H9 (cell line): ENCODE measurements around the gene IRF2. TPM values are rescaled to one million over a fixed set of nuclear protein-coding genes. Genes with fewer than 3 reads are reported as not detected.

Experiments used
- DNase-seq: peaks from one replicate; pipeline ENCODE4 v3.0.0-alpha.2; 2017
- H2AFZ ChIP-seq: one replicate; pipeline ENCODE4 v1.6.1; 2013; ENCODE audit warnings: mild to moderate bottlenecking, low read length, control low read depth, moderate library complexity
- H2AK5ac ChIP-seq: 2 replicates; pipeline ENCODE4 v1.6.1; 2013; ENCODE audit warnings: low read length, control low read depth, mixed read lengths; ENCODE audit not compliant: insufficient read length
- H2BK120ac ChIP-seq: one replicate; pipeline ENCODE4 v1.6.1; 2013; ENCODE audit warnings: low read depth, mild to moderate bottlenecking, low read length, control low read depth, inconsistent platforms; ENCODE audit not compliant: poor library complexity, severe bottlenecking
- H2BK12ac ChIP-seq: 2 replicates; pipeline ENCODE4 v1.6.1; 2013; ENCODE audit warnings: low read length, control low read depth, mixed read lengths, low read depth; ENCODE audit not compliant: insufficient read length
- H2BK15ac ChIP-seq: 2 replicates; pipeline ENCODE4 v1.6.1; 2013; ENCODE audit warnings: low read depth, low read length, control low read depth
- H2BK20ac ChIP-seq: one replicate; pipeline ENCODE4 v1.6.1; 2013; ENCODE audit warnings: low read depth, mild to moderate bottlenecking, low read length, control low read depth, inconsistent platforms; ENCODE audit not compliant: poor library complexity, severe bottlenecking
- H2BK5ac ChIP-seq: 2 replicates; pipeline ENCODE4 v1.6.1; 2013; ENCODE audit warnings: low read length, control low read depth, mixed read lengths; ENCODE audit not compliant: insufficient read length
- H3K14ac ChIP-seq: 2 replicates; pipeline ENCODE4 v1.6.1; 2013; ENCODE audit warnings: low read length, control low read depth; ENCODE audit not compliant: insufficient read depth
- H3K18ac ChIP-seq: 2 replicates; pipeline ENCODE4 v1.6.1; 2013; ENCODE audit warnings: low read depth, mild to moderate bottlenecking, mixed read lengths, low read length, control low read depth; ENCODE audit not compliant: insufficient read length
- H3K23ac ChIP-seq: 2 replicates; pipeline ENCODE4 v1.6.1; 2013; ENCODE audit warnings: low read length, control low read depth, mixed read lengths, low read depth; ENCODE audit not compliant: insufficient read length
- H3K23me2 ChIP-seq: 2 replicates; pipeline ENCODE4 v1.6.1; 2013; ENCODE audit warnings: low read depth, mild to moderate bottlenecking, mixed read lengths, low read length, control low read depth; ENCODE audit not compliant: insufficient read length, poor library complexity, severe bottlenecking
- H3K27ac ChIP-seq: 2 replicates; pipeline ENCODE4 v1.5.1; 2013; ENCODE audit warnings: low read length, control low read depth, mixed read lengths, low read depth; ENCODE audit not compliant: insufficient read length
- H3K27me3 ChIP-seq: 2 replicates; pipeline ENCODE4 v1.6.1; 2013; ENCODE audit warnings: low read length, control low read depth, inconsistent platforms; ENCODE audit not compliant: insufficient read depth
- H3K4ac ChIP-seq: 2 replicates; pipeline ENCODE4 v1.6.1; 2013; ENCODE audit warnings: low read depth, mild to moderate bottlenecking, control low read depth, inconsistent platforms, low read length, moderate library complexity
- H3K4me1 ChIP-seq: 2 replicates; pipeline ENCODE4 v1.6.1; 2013; ENCODE audit warnings: low read length, control low read depth, inconsistent platforms; ENCODE audit not compliant: insufficient read depth
- H3K4me2 ChIP-seq: 2 replicates; pipeline ENCODE4 v1.6.1; 2013; ENCODE audit warnings: low read length, control low read depth, mixed read lengths; ENCODE audit not compliant: insufficient read length, insufficient read depth
- H3K56ac ChIP-seq: 2 replicates; pipeline ENCODE4 v1.6.1; 2013; ENCODE audit warnings: low read depth, mild to moderate bottlenecking, mixed read lengths, low read length, control low read depth; ENCODE audit not compliant: insufficient read length
- H3K79me1 ChIP-seq: 2 replicates; pipeline ENCODE4 v1.6.1; 2013; ENCODE audit warnings: low read depth, mild to moderate bottlenecking, moderate library complexity, low read length, control low read depth, inconsistent platforms; ENCODE audit not compliant: insufficient read depth, poor library complexity, severe bottlenecking
- H3K79me2 ChIP-seq: 2 replicates; pipeline ENCODE4 v1.6.1; 2013; ENCODE audit warnings: low read length, control low read depth, inconsistent platforms; ENCODE audit not compliant: insufficient read depth
- H3K9ac ChIP-seq: 2 replicates; pipeline ENCODE4 v1.6.1; 2013; ENCODE audit warnings: low read length, control low read depth, mixed read lengths; ENCODE audit not compliant: insufficient read length; ENCODE audit errors: extremely low read depth
- H3K9me3 ChIP-seq: one replicate; pipeline ENCODE4 v1.6.1; 2013; ENCODE audit warnings: low read depth, low read length, inconsistent platforms; ENCODE audit not compliant: control insufficient read depth
- H3T11ph ChIP-seq: one replicate; pipeline ENCODE4 v1.6.1; 2013; ENCODE audit warnings: mild to moderate bottlenecking, low read length, control low read depth, inconsistent platforms
- H4K20me1 ChIP-seq: one replicate; pipeline ENCODE4 v1.6.1; 2013; ENCODE audit not compliant: control insufficient read depth, insufficient read length, insufficient read depth
- H4K5ac ChIP-seq: 2 replicates; pipeline ENCODE4 v1.6.1; 2013; ENCODE audit warnings: low read depth, mild to moderate bottlenecking, mixed read lengths, low read length, control low read depth; ENCODE audit not compliant: insufficient read length
- H4K8ac ChIP-seq: replicated peaks from 2 replicates; pipeline ENCODE4 v1.6.1; 2013; ENCODE audit warnings: low read length, control low read depth, mixed read lengths, low read depth; ENCODE audit not compliant: insufficient read length
- H4K91ac ChIP-seq: 2 replicates; pipeline ENCODE4 v1.6.1; 2013; ENCODE audit warnings: low read depth, mild to moderate bottlenecking, moderate library complexity, mixed read lengths, low read length, control low read depth; ENCODE audit not compliant: insufficient read length
- H3K27ac Mint-ChIP-seq, 3 experiments: 2 replicates in 2 of 3; 3 replicates in 1 of 3; pipeline ENCODE4 v1.8.0; 2020 to 2021; ENCODE audit warnings: mixed read lengths in 3 of 3, mild to moderate bottlenecking in 1 of 3, moderate library complexity in 1 of 3
- H3K27me3 Mint-ChIP-seq: 2 replicates; pipeline ENCODE4 v1.8.0; 2021; ENCODE audit warnings: low read depth, mild to moderate bottlenecking, moderate library complexity, mixed read lengths
- H3K36me3 Mint-ChIP-seq, 3 experiments: 2 replicates in 2 of 3; 3 replicates in 1 of 3; pipeline ENCODE4 v1.8.0; 2020 to 2021; ENCODE audit warnings: low read depth in 3 of 3, mixed read lengths in 3 of 3; ENCODE audit not compliant: insufficient read depth in 1 of 3
- H3K4me1 Mint-ChIP-seq, 2 experiments: 2 replicates each; pipeline ENCODE4 v1.8.0; 2020; ENCODE audit warnings: mixed read lengths in 2 of 2
- H3K4me3 Mint-ChIP-seq, 2 experiments: 2 replicates in 1 of 2; 3 replicates in 1 of 2; pipeline ENCODE4 v1.8.0; 2020 to 2021; ENCODE audit warnings: mild to moderate bottlenecking in 2 of 2, mixed read lengths in 2 of 2, moderate library complexity in 1 of 2
- H3K9me3 Mint-ChIP-seq, 2 experiments: 2 replicates in 1 of 2; 3 replicates in 1 of 2; pipeline ENCODE4 v1.8.0; 2020; ENCODE audit warnings: mild to moderate bottlenecking in 2 of 2, mixed read lengths in 2 of 2, moderate library complexity in 1 of 2
- CTCF ChIP-seq: fragments of 200-600 bp; sonication (generic); conservative IDR thresholded peaks from 3 replicates; pipeline ENCODE4 v1.8.0; 2021; ENCODE audit warnings: antibody characterized with exemption, mild to moderate bottlenecking
- WGBS: extraction: QIAGEN DNeasy Blood & Tissue Kit; methylation state at CpG from one replicate; pipeline ENCODE4 v1.1.7; 2013; ENCODE audit warnings: missing lambda C conversion rate, low lambda C conversion rate, mixed read lengths; ENCODE audit not compliant: insufficient read length; ENCODE audit errors: extremely low coverage; 5-methylcytosine and 5-hydroxymethylcytosine counted together
- total RNA-seq: library from RNA; stranded (reverse); gene quantifications from 2 replicates; pipeline ENCODE4 v1.2.1, GENCODE V29; 2021

The IRF2 gene
- total RNA-seq, 1 experiment from 2014 or later, result 13.5 TPM

- no peak overlapping the region for H2BK12ac ChIP-seq
- no peak overlapping the region for H2BK120ac ChIP-seq
These were observed 99.3 kb downstream of the IRF2 start for GRCh38 chr4:184375027-184375426.

More at GRCh38 chr4:184375027-184375426, 99.3 kb downstream of the IRF2 start:
- no peaks in the 10 kb centered on the region for H3K4me1 ChIP-seq
- H3K27me3 ChIP-seq, result no peaks in the 10 kb centered on the region
- no peak overlapping the region for H2BK5ac ChIP-seq
- no peak overlapping the region for H4K8ac ChIP-seq
- H3K4me2 ChIP-seq, result no peak overlapping the region
- H3K23me2 ChIP-seq, result no peaks in the 10 kb centered on the region
- H3K79me1 ChIP-seq, result no peaks in the 10 kb centered on the region
- H3K9me3 ChIP-seq, result no peaks in the 10 kb centered on the region
- H3K4ac ChIP-seq, result no peak overlapping the region
- no peak overlapping the region for H2BK20ac ChIP-seq
- no peaks in the 10 kb centered on the region for H4K20me1 ChIP-seq
- no peak overlapping the region for H3K9ac ChIP-seq
- H3K14ac ChIP-seq, result no peak overlapping the region
- no peak overlapping the region for H3K18ac ChIP-seq
- H4K5ac ChIP-seq, result no peak overlapping the region
- H2AK5ac ChIP-seq, result no peak overlapping the region
- H3K27ac Mint-ChIP-seq, result no peak overlapping the region
- no peak overlapping the region for H3K4me3 Mint-ChIP-seq
- WGBS, result no CpG with 5 or more reads among the region's 1 CpG
- no peak overlapping the region for H3K56ac ChIP-seq
- H4K91ac ChIP-seq, result no peak overlapping the region
- H3K27ac ChIP-seq, result no peak overlapping the region
- DNase-seq, result no peak
- TF ChIP-seq CTCF, result no peak
- no peaks in the 10 kb centered on the region for H3K79me2 ChIP-seq
- no peak overlapping the region for H3T11ph ChIP-seq
- no peak overlapping the region for H2BK15ac ChIP-seq
- no peak overlapping the region for H3K23ac ChIP-seq
- H3K4me1 Mint-ChIP-seq, result peaks cover 17 to 24% of the 10 kb centered on the region in 2 experiments
- no peaks in the 10 kb centered on the region for H3K27me3 Mint-ChIP-seq
- H3K36me3 Mint-ChIP-seq, result peaks cover 0 to 19% (median 3%) of the 10 kb centered on the region in 3 experiments; a peak in 4 of 7 replicates
- H3K9me3 Mint-ChIP-seq, result peaks cover 2 to 11% of the 10 kb centered on the region in 2 experiments
- no peak overlapping the region for H2AFZ ChIP-seq
